Measurements from ENCODE around the gene HMCN2. TPM values are rescaled to one million over a fixed set of nuclear protein-coding genes. Genes with fewer than 3 reads are reported as not detected.

Gene HMCN2
- total and polyA plus RNA-seq, 4 donors, result 0.24 to 1.8 (median 0.29) TPM

GRCh38 chr9:130437011-130437789, 171.6 kb downstream of the HMCN2 start (continued):
- TF ChIP-seq ATF3 (IDR thresholded peaks at IDR 0.05), result no peak
- TF ChIP-seq SP1 (IDR thresholded peaks at IDR 0.05), result peak; percentile 87
- TF ChIP-seq EGR1 (IDR thresholded peaks at IDR 0.05; ENCODE audit: low read depth in 2 of 2), result peak in 1 of 2 donors; percentile 23
- TF ChIP-seq HNF4A (conservative IDR thresholded peaks at IDR 0.05), result peak; percentile 59 to 73
- TF ChIP-seq YY1 (IDR thresholded peaks at IDR 0.05), result peak; percentile 51
- TF ChIP-seq JUND (IDR thresholded peaks at IDR 0.05), result no peak

DNA sequence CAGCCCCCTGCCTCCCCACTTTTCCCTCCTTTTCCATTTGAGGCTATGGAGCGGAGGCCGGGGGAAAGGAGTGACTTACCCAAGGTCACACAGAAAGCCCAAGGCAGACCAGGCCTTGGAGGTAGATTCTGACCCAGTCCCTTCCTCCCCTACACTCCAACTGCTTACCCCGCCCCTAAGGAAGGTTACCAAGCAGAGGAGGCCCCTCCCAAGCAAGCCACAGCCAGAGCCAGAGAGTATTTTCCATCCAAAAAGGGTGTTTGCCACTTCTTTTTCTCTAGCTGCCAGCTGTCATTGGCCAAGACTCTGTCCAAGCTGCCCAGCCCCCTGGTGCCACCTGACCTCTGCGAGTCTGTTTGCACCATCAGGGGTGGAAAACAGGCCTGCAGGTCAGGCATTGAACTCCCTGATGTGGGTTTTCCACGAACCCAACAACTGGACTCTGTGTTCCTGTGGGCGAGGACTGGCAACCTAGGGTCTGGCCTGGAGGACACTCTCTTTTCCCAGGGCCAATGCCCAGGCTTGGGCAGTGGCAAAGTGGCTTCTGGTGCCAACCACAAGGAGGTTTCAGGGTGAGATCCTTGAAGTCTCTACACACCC, 172.9 kb downstream of the HMCN2 start:
- DNase-seq (ENCODE audit: low spot score), result no peak
- Histone ChIP-seq H3K4me1 (ENCODE audit: control insufficient read depth in 4 of 4, insufficient read depth in 4 of 4, low read length in 3 of 4) (peaks cover 4 to 39% (median 26%) of the 10 kb centered on the region in 4 donors), H3K36me3 (ENCODE audit: control insufficient read depth in 4 of 4, insufficient read depth in 3 of 4, low read depth in 1 of 4, low read length in 3 of 4) (no peaks in the 10 kb centered on the region), H3K9me3 (ENCODE audit: control insufficient read depth in 4 of 4, low read length in 3 of 4) (peaks cover 0 to 5% (median under 1%) of the 10 kb centered on the region in 4 donors), H3K27me3 (ENCODE audit: control insufficient read depth in 4 of 4, insufficient read depth in 4 of 4, low read length in 3 of 4) (no peaks in the 10 kb centered on the region), H3K27ac (ENCODE audit: low read depth in 1 of 2, low read length in 2 of 2) (peak overlapping the region; percentile 40 to 84), H3K4me3 (ENCODE audit: low read depth in 1 of 3, low read length in 3 of 3) (no peak overlapping the region), H3K9ac (ENCODE audit: low read depth in 1 of 2, low read length in 2 of 2) (peak overlapping the region in 1 of 2 donors; percentile 68)
- WGBS, result 44% methylated on average over 6 of the region's 6 CpGs
- TF ChIP-seq ZBTB33 (IDR thresholded peaks at IDR 0.05) (peak; percentile 32), RXRA (IDR thresholded peaks at IDR 0.05) (peak; percentile 96 to 99), SP1 (IDR thresholded peaks at IDR 0.05) (peak; percentile 97), MAX (IDR thresholded peaks at IDR 0.05) (peak; percentile 17), FOXA1 (IDR thresholded peaks at IDR 0.05) (no peak), TAF1 (conservative IDR thresholded peaks at IDR 0.05) (peak; percentile 17), JUND (IDR thresholded peaks at IDR 0.05) (peak; percentile 61 to 86), CTCF (IDR thresholded peaks at IDR 0.05; ENCODE audit: low read depth, low read length, missing input control) (no peak), ATF3 (IDR thresholded peaks at IDR 0.05) (peak; percentile 83), FOXA2 (IDR thresholded peaks at IDR 0.05) (no peak), NR2F2 (IDR thresholded peaks at IDR 0.05) (peak; percentile 94), GABPA (IDR thresholded peaks at IDR 0.05 in 1 of 2, conservative IDR thresholded peaks at IDR 0.05 in 1 of 2) (no peak), EGR1 (IDR thresholded peaks at IDR 0.05; ENCODE audit: low read depth in 2 of 2) (peak in 1 of 2 donors; percentile 67), HNF4A (conservative IDR thresholded peaks at IDR 0.05) (peak; percentile 86 to 99), RAD21 (IDR thresholded peaks at IDR 0.05) (peak in 1 of 2 donors; percentile 47), HNF4G (IDR thresholded peaks at IDR 0.05) (peak; percentile 86), YY1 (IDR thresholded peaks at IDR 0.05) (peak; percentile 31)
- TF ChIP-seq, protein P1, sequence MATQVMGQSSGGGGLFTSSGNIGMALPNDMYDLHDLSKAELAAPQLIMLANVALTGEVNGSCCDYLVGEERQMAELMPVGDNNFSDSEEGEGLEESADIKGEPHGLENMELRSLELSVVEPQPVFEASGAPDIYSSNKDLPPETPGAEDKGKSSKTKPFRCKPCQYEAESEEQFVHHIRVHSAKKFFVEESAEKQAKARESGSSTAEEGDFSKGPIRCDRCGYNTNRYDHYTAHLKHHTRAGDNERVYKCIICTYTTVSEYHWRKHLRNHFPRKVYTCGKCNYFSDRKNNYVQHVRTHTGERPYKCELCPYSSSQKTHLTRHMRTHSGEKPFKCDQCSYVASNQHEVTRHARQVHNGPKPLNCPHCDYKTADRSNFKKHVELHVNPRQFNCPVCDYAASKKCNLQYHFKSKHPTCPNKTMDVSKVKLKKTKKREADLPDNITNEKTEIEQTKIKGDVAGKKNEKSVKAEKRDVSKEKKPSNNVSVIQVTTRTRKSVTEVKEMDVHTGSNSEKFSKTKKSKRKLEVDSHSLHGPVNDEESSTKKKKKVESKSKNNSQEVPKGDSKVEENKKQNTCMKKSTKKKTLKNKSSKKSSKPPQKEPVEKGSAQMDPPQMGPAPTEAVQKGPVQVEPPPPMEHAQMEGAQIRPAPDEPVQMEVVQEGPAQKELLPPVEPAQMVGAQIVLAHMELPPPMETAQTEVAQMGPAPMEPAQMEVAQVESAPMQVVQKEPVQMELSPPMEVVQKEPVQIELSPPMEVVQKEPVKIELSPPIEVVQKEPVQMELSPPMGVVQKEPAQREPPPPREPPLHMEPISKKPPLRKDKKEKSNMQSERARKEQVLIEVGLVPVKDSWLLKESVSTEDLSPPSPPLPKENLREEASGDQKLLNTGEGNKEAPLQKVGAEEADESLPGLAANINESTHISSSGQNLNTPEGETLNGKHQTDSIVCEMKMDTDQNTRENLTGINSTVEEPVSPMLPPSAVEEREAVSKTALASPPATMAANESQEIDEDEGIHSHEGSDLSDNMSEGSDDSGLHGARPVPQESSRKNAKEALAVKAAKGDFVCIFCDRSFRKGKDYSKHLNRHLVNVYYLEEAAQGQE (IDR thresholded peaks at IDR 0.05), result peak; percentile 37

Data from liver (tissue), 9 donors.